Liver (tissue), 9 donors: ENCODE data around the gene NPRL2. TPM values are rescaled to one million over a fixed set of nuclear protein-coding genes. Genes with fewer than 3 reads are reported as not detected.
A peak's percentile ranks its signal among the peaks of the same experiment; 100 is the strongest.

Source experiments
- DNase-seq: peaks from one replicate; pipeline ENCODE4 v3.0.0-alpha.2; 2017; ENCODE audit warnings: low spot score
- H3K27ac ChIP-seq, 2 donors: one replicate each; pipeline ENCODE4 v1.7.0; 2013; ENCODE audit warnings: inconsistent platforms in 2 of 2, low read length in 2 of 2, control low read depth in 1 of 2, low read depth in 1 of 2, mild to moderate bottlenecking in 1 of 2
- H3K27me3 ChIP-seq, 4 donors: one replicate each; pipeline versions ENCODE4 v1.6.1 to v1.7.0; 2013; ENCODE audit warnings: low read length in 3 of 4, inconsistent platforms in 1 of 4, mild to moderate bottlenecking in 1 of 4, moderate library complexity in 1 of 4; ENCODE audit not compliant: control insufficient read depth in 4 of 4, insufficient read depth in 4 of 4
- H3K36me3 ChIP-seq, 4 donors: one replicate each; pipeline versions ENCODE4 v1.6.1 to v1.7.0; 2013; ENCODE audit warnings: low read length in 3 of 4, mild to moderate bottlenecking in 3 of 4, low read depth in 1 of 4, moderate library complexity in 1 of 4; ENCODE audit not compliant: control insufficient read depth in 4 of 4, insufficient read depth in 3 of 4
- H3K4me1 ChIP-seq, 4 donors: one replicate each; pipeline versions ENCODE4 v1.6.1 to v1.7.0; 2013; ENCODE audit warnings: low read length in 3 of 4, mild to moderate bottlenecking in 3 of 4, moderate library complexity in 1 of 4; ENCODE audit not compliant: control insufficient read depth in 4 of 4, insufficient read depth in 4 of 4
- H3K4me3 ChIP-seq, 3 donors: one replicate each; pipeline versions ENCODE4 v1.6.1 to v1.7.0; 2013; ENCODE audit warnings: low read length in 3 of 3, control low read depth in 1 of 3, low read depth in 1 of 3, mild to moderate bottlenecking in 1 of 3
- H3K9ac ChIP-seq, 2 donors: one replicate each; pipeline ENCODE4 v1.7.0; 2013; ENCODE audit warnings: low read length in 2 of 2, mild to moderate bottlenecking in 2 of 2, moderate library complexity in 2 of 2, control low read depth in 1 of 2, low read depth in 1 of 2
- H3K9me3 ChIP-seq, 4 donors: one replicate each; pipeline versions ENCODE4 v1.6.1 to v1.7.0; 2013; ENCODE audit warnings: low read length in 3 of 4; ENCODE audit not compliant: control insufficient read depth in 4 of 4
- ATF3 ChIP-seq: IDR thresholded peaks from 2 replicates; pipeline ENCODE4 v1.6.1; 2016; ENCODE audit warnings: antibody characterized with exemption
- CTCF ChIP-seq: fragments of 150-350 bp; IDR thresholded peaks from 2 replicates; pipeline ENCODE4 v1.5.1; 2017; ENCODE audit warnings: improper control_type of control experiment, low read depth, low read length; ENCODE audit not compliant: missing input control
- EGR1 ChIP-seq, 2 donors: IDR thresholded peaks; 2 replicates each; pipeline ENCODE4 v1.6.1; 2016 to 2018; ENCODE audit warnings: antibody characterized with exemption in 2 of 2, low read depth in 2 of 2
- FOXA1 ChIP-seq: IDR thresholded peaks from 2 replicates; pipeline ENCODE4 v1.6.1; 2016; ENCODE audit warnings: antibody characterized with exemption
- FOXA2 ChIP-seq: IDR thresholded peaks from 2 replicates; pipeline ENCODE4 v1.6.1; 2016; ENCODE audit warnings: antibody characterized with exemption
- GABPA ChIP-seq, 2 donors: IDR thresholded peaks in 1 of 2; conservative IDR thresholded peaks in 1 of 2; 2 replicates each; pipeline ENCODE4 v1.6.1; 2016; ENCODE audit warnings: antibody characterized with exemption in 2 of 2, mild to moderate bottlenecking in 1 of 2, moderate library complexity in 1 of 2
- HNF4G ChIP-seq: IDR thresholded peaks from 2 replicates; pipeline ENCODE4 v1.6.1; 2016; ENCODE audit warnings: antibody characterized with exemption
- JUND ChIP-seq, 2 donors: IDR thresholded peaks; 2 replicates each; pipeline ENCODE4 v1.6.1; 2016; ENCODE audit warnings: antibody characterized with exemption in 2 of 2
- MAX ChIP-seq: IDR thresholded peaks from 2 replicates; pipeline ENCODE4 v1.6.1; 2016; ENCODE audit warnings: antibody characterized with exemption
- NR2F2 ChIP-seq: IDR thresholded peaks from 2 replicates; pipeline ENCODE4 v1.6.1; 2016; ENCODE audit warnings: antibody characterized with exemption
- RAD21 ChIP-seq, 2 donors: IDR thresholded peaks; 2 replicates each; pipeline ENCODE4 v1.6.1; 2016; ENCODE audit warnings: antibody characterized with exemption in 2 of 2, mild to moderate bottlenecking in 2 of 2
- REST ChIP-seq: IDR thresholded peaks from 2 replicates; pipeline ENCODE4 v1.6.1; 2016; ENCODE audit warnings: antibody characterized with exemption, mild to moderate bottlenecking
- RXRA ChIP-seq, 2 donors: IDR thresholded peaks; 2 replicates each; pipeline ENCODE4 v1.6.1; 2017 to 2018; ENCODE audit warnings: antibody characterized with exemption in 2 of 2, mild to moderate bottlenecking in 1 of 2
- SP1 ChIP-seq: IDR thresholded peaks from 2 replicates; pipeline ENCODE4 v1.6.1; 2018; ENCODE audit warnings: antibody characterized with exemption, mild to moderate bottlenecking
- TAF1 ChIP-seq: conservative IDR thresholded peaks from 2 replicates; pipeline ENCODE4 v1.6.1; 2016; ENCODE audit warnings: antibody characterized with exemption, mild to moderate bottlenecking
- YY1 ChIP-seq: IDR thresholded peaks from 2 replicates; pipeline ENCODE4 v1.6.1; 2016; ENCODE audit warnings: antibody characterized with exemption, mild to moderate bottlenecking
- ZBTB33 ChIP-seq: IDR thresholded peaks from 2 replicates; pipeline ENCODE4 v1.6.1; 2016; ENCODE audit warnings: antibody characterized with exemption
- WGBS: extraction: QIAGEN DNeasy Blood & Tissue Kit; methylation state at CpG from one replicate; pipeline ENCODE4 v1.1.7; 2013; 5-methylcytosine and 5-hydroxymethylcytosine counted together
- polyA plus RNA-seq, 2 donors: library from polyadenylated mRNA; stranded (reverse) in 1 of 2; unstranded in 1 of 2; fragments of 200-250 nt in 1 of 2; fragments of >200 nt in 1 of 2; fragmentation: Nextera tagmentation in 1 of 2; extraction: Ambion mirVana in 1 of 2; gene quantifications; one replicate each; pipeline versions ENCODE4 v1.2.1 to v1.2.3, GENCODE V29; 2013 to 2015
- total RNA-seq, 2 donors: library from RNA; depleted of rRNA; stranded (reverse); fragments of >200 nt; gene quantifications; one replicate each; pipeline ENCODE4 v1.2.3, GENCODE V29; 2014
- donor health status: healthy.
- donor health status: healthy.
- donor health status: healthy.
- donor health status: healthy.
- donor health status: healthy.

The NPRL2 gene
- total and polyA plus RNA-seq, 4 donors: 11.3 to 17.3 (median 14.0) TPM

GRCh38 chr3:50297384-50297775 is 53.2 kb downstream of the NPRL2 start:
- Histone ChIP-seq H3K9me3 (no peaks in the 10 kb centered on the region), H3K4me3 (no peak overlapping the region), H3K4me1 (peaks cover 12 to 48% (median 33%) of the 10 kb centered on the region in 4 donors), H3K9ac (no peak overlapping the region), H3K27me3 (no peaks in the 10 kb centered on the region), H3K27ac (no peak overlapping the region), H3K36me3 (peaks cover 0 to 3% (median 0%) of the 10 kb centered on the region in 4 donors)
- DNase-seq: peak; percentile 64
- TF ChIP-seq RXRA (IDR thresholded peaks at IDR 0.05): no peak
- no peak for TF ChIP-seq TAF1
- TF ChIP-seq HNF4G: no peak
- TF ChIP-seq JUND (IDR thresholded peaks at IDR 0.05): no peak
- no peak for TF ChIP-seq FOXA2
- TF ChIP-seq RAD21 (IDR thresholded peaks at IDR 0.05): no peak
- no peak for TF ChIP-seq ATF3
- TF ChIP-seq NR2F2: no peak
- no peak for TF ChIP-seq MAX
- no peak for TF ChIP-seq EGR1 (IDR thresholded peaks at IDR 0.05; ENCODE audit: low read depth in 2 of 2)
- no peak for TF ChIP-seq REST
- TF ChIP-seq SP1: no peak
- no peak for TF ChIP-seq GABPA (IDR thresholded peaks at IDR 0.05 in 1 of 2, conservative IDR thresholded peaks at IDR 0.05 in 1 of 2)
- TF ChIP-seq CTCF: no peak
- no peak for TF ChIP-seq FOXA1
- no peak for TF ChIP-seq YY1
- TF ChIP-seq ZBTB33: no peak
- WGBS: 86% methylated on average over 2 of the region's 2 CpGs

Other genes starting within 250 kb of the NPRL2 start
- gene SEMA3F, start 195.5 kb downstream of the NPRL2 start, total RNA-seq: 1 to 10 TPM; 1.6 to 4.8 TPM
- gene SEMA3F, start 195.5 kb downstream of the NPRL2 start, polyA plus RNA-seq: 1 to 10 TPM in 1 of 2 donors, under 1 TPM in 1; 0.60 to 2.7 TPM
- gene GNAT1, start 159.2 kb downstream of the NPRL2 start, total RNA-seq: under 1 TPM in 1 of 2 donors, not detected in 1; 0.08 TPM
- gene GNAT1, start 159.2 kb downstream of the NPRL2 start, polyA plus RNA-seq: not detected
- 100 to 1,000 TPM in 1 of 2 donors, 10 to 100 TPM in 1; 98.1 to 166 TPM for gene SLC38A3, start 145.5 kb downstream of the NPRL2 start, total RNA-seq
- gene SLC38A3, start 145.5 kb downstream of the NPRL2 start, polyA plus RNA-seq: 100 to 1,000 TPM; 114 to 180 TPM
- gene GNAI2, start 114.6 kb downstream of the NPRL2 start, total RNA-seq: 10 to 100 TPM; 58.3 to 65.0 TPM
- 10 to 100 TPM; 59.5 to 86.3 TPM for gene GNAI2, start 114.6 kb downstream of the NPRL2 start, polyA plus RNA-seq
- gene SEMA3B, start 81.6 kb downstream of the NPRL2 start, total RNA-seq: 1 to 10 TPM in 1 of 2 donors, under 1 TPM in 1; 0.56 to 1.5 TPM
- gene SEMA3B, start 81.6 kb downstream of the NPRL2 start, polyA plus RNA-seq: 1 to 10 TPM in 1 of 2 donors, under 1 TPM in 1; 0.40 to 1.3 TPM
- under 1 TPM in 1 of 2 donors, not detected in 1; 0.08 TPM for gene LSMEM2, start 71.7 kb downstream of the NPRL2 start, total RNA-seq
- gene LSMEM2, start 71.7 kb downstream of the NPRL2 start, polyA plus RNA-seq: under 1 TPM in 1 of 2 donors, not detected in 1; 0.03 TPM
- gene IFRD2, start 58.3 kb downstream of the NPRL2 start, total RNA-seq: 10 to 100 TPM; 55.7 to 66.1 TPM
- 10 to 100 TPM; 60.3 to 91.2 TPM for gene IFRD2, start 58.3 kb downstream of the NPRL2 start, polyA plus RNA-seq
- gene HYAL3, start 51.4 kb downstream of the NPRL2 start, total RNA-seq: 1 to 10 TPM; 1.9 to 6.6 TPM
- gene HYAL3, start 51.4 kb downstream of the NPRL2 start, polyA plus RNA-seq: 1 to 10 TPM; 1.8 to 2.0 TPM
- 1 to 10 TPM; 1.6 to 1.8 TPM for gene NAA80, start 51.4 kb downstream of the NPRL2 start, total RNA-seq
- gene NAA80, start 51.4 kb downstream of the NPRL2 start, polyA plus RNA-seq: 1 to 10 TPM; 2.3 to 5.5 TPM
- 100 to 1,000 TPM in 1 of 2 donors, 10 to 100 TPM in 1; 87.6 to 155 TPM for gene HYAL1, start 47.2 kb downstream of the NPRL2 start, total RNA-seq
- 100 to 1,000 TPM in 1 of 2 donors, 10 to 100 TPM in 1; 82.3 to 156 TPM for gene HYAL1, start 47.2 kb downstream of the NPRL2 start, polyA plus RNA-seq
- 10 to 100 TPM; 33.5 to 57.6 TPM for gene HYAL2, start 28.0 kb downstream of the NPRL2 start, total RNA-seq
- 10 to 100 TPM; 19.5 to 32.9 TPM for gene HYAL2, start 28.0 kb downstream of the NPRL2 start, polyA plus RNA-seq
- gene TUSC2, start 22.6 kb downstream of the NPRL2 start, total RNA-seq: 10 to 100 TPM; 12.7 to 14.3 TPM
- gene TUSC2, start 22.6 kb downstream of the NPRL2 start, polyA plus RNA-seq: 10 to 100 TPM; 29.0 to 37.7 TPM
- 10 to 100 TPM; 12.2 to 13.2 TPM for gene RASSF1, start 9.9 kb downstream of the NPRL2 start, total RNA-seq
- gene RASSF1, start 9.9 kb downstream of the NPRL2 start, polyA plus RNA-seq: 10 to 100 TPM in 1 of 2 donors, 1 to 10 TPM in 1; 6.5 to 10.3 TPM
- gene ZMYND10, start 5.0 kb downstream of the NPRL2 start, total RNA-seq: under 1 TPM; 0.09 to 0.75 TPM
- gene ZMYND10, start 5.0 kb downstream of the NPRL2 start, polyA plus RNA-seq: under 1 TPM; 0.23 to 0.31 TPM
- 10 to 100 TPM; 12.3 to 16.0 TPM for gene CYB561D2, start 87 bp upstream of the NPRL2 start, total RNA-seq
- gene CYB561D2, start 87 bp upstream of the NPRL2 start, polyA plus RNA-seq: 10 to 100 TPM; 28.2 TPM
- gene TMEM115, start 8.7 kb upstream of the NPRL2 start, total RNA-seq: 10 to 100 TPM; 18.6 to 20.2 TPM
- gene TMEM115, start 8.7 kb upstream of the NPRL2 start, polyA plus RNA-seq: 10 to 100 TPM; 19.4 to 23.0 TPM
- under 1 TPM; 0.17 to 0.19 TPM for gene CACNA2D2, start 152.9 kb upstream of the NPRL2 start, total RNA-seq
- under 1 TPM; 0.10 to 0.14 TPM for gene CACNA2D2, start 152.9 kb upstream of the NPRL2 start, polyA plus RNA-seq
- gene C3orf18, start 217.0 kb upstream of the NPRL2 start, total RNA-seq: 1 to 10 TPM; 1.8 to 2.7 TPM
- gene C3orf18, start 217.0 kb upstream of the NPRL2 start, polyA plus RNA-seq: 1 to 10 TPM in 1 of 2 donors, under 1 TPM in 1; 0.54 to 1.1 TPM
- gene HEMK1, start 218.7 kb upstream of the NPRL2 start, total RNA-seq: 1 to 10 TPM; 3.7 to 9.2 TPM
- 1 to 10 TPM; 8.7 to 9.5 TPM for gene HEMK1, start 218.7 kb upstream of the NPRL2 start, polyA plus RNA-seq